ENCODE data around the gene MAPK7. TPM values are rescaled to one million over a fixed set of nuclear protein-coding genes. Genes with fewer than 3 reads are reported as not detected.

Gene MAPK7
- total and polyA plus RNA-seq, 2 of the 8 experiments (the other 6 are each of a cell fraction or from before 2014, with no cell fraction given): 15.2 to 28.1 TPM

- H3K23ac ChIP-seq (ENCODE audit: insufficient read length): no peak overlapping the region
- H3K79me1 ChIP-seq (ENCODE audit: low read depth, low read length): no peaks in the 10 kb centered on the region
- H3K4me2 ChIP-seq (ENCODE audit: insufficient read depth in 1 of 2, low read depth in 2 of 2, low read length in 2 of 2): no peak overlapping the region
- H3K14ac ChIP-seq (ENCODE audit: insufficient read length): no peak overlapping the region
- no peak overlapping the region for H2BK5ac ChIP-seq (ENCODE audit: low read depth, low read length)
- FAIRE-seq: no peak
- H3K27me3 ChIP-seq (replicated peaks in 1 of 4; ENCODE audit: control insufficient read depth in 3 of 4, extremely low read depth in 1 of 4, insufficient read depth in 3 of 4, low read length in 3 of 4): no peaks in the 10 kb centered on the region; a peak in 1 of 7 replicates
- H4K91ac ChIP-seq (replicated peaks; ENCODE audit: insufficient read length, low read length): no peak overlapping the region
- CTCF ChIA-PET (ENCODE audit: partially characterized antibody): interaction anchor here (0.6 to 6.7 kb wide), 16 partner anchors 8 to 400 kb away, joined by 3 to 66 read pairs (median 6); partner anchors contain the start of gene MAPK7
- no peak overlapping the region for H2BK15ac ChIP-seq (ENCODE audit: low read length)
- H2BK12ac ChIP-seq (ENCODE audit: low read depth, low read length): no peak overlapping the region
- no peak overlapping the region for H2AFZ ChIP-seq (ENCODE audit: low read length)
- no peak overlapping the region for H4K5ac ChIP-seq (ENCODE audit: insufficient read length, low read depth, low read length)
- H2AK5ac ChIP-seq (ENCODE audit: low read depth, low read length): no peak overlapping the region
- H3K18ac ChIP-seq (ENCODE audit: extremely low read depth, low read length): no peak overlapping the region
- no peak overlapping the region for H2BK120ac ChIP-seq (replicated peaks; ENCODE audit: low read depth, low read length)
- H3K4me3 ChIP-seq (ENCODE audit: extremely low read depth in 1 of 4, insufficient read depth in 2 of 4, low read depth in 3 of 4, low read length in 4 of 4): no peak overlapping the region
- DNase-seq (ENCODE audit: low read depth in 1 of 2, low spot score in 2 of 2): no peak
- H3K4ac ChIP-seq (replicated peaks; ENCODE audit: insufficient read length, low read depth, low read length): no peak overlapping the region
- no peak overlapping the region for H3K27ac ChIP-seq (ENCODE audit: low read depth, low read length)
- no peak overlapping the region for H4K8ac ChIP-seq (ENCODE audit: extremely low read depth, insufficient read depth, low read length)
- H3K23me2 ChIP-seq (ENCODE audit: low read depth, low read length): peaks cover 6% of the 10 kb centered on the region; the same call in 1 of the 2 replicates
- no peaks in the 10 kb centered on the region for H3K79me2 ChIP-seq (ENCODE audit: control insufficient read depth in 1 of 2, insufficient read depth in 2 of 2, low read length in 2 of 2)
- H3K56ac ChIP-seq (replicated peaks; ENCODE audit: insufficient read length, low read depth, low read length): no peak overlapping the region
- no peak overlapping the region for H2BK20ac ChIP-seq (ENCODE audit: low read length)
- no peaks in the 10 kb centered on the region for H4K20me1 ChIP-seq (replicated peaks in 1 of 2; ENCODE audit: control insufficient read depth in 1 of 2, insufficient read depth in 2 of 2, low read length in 2 of 2)
- 82% methylated on average over 9 of the region's 9 CpGs; no CpG with 5 or more reads in 1 of the 2 experiments for WGBS, 2 experiments (ENCODE audit: extremely low coverage in 1 of 2, insufficient coverage in 1 of 2, insufficient read length in 1 of 2, insufficient replicate concordance in 2 of 2, low coverage in 1 of 2, low lambda C conversion rate in 2 of 2, missing lambda C conversion rate in 1 of 2)
- no peak overlapping the region for H3K9ac ChIP-seq (replicated peaks in 1 of 4; ENCODE audit: extremely low read depth in 1 of 4, low read depth in 3 of 4, low read length in 3 of 4)
- POLR2A ChIA-PET (ENCODE audit: partially characterized antibody): interaction anchor here (0.7 to 6.2 kb wide), 6 partner anchors 10 to 101 kb away, joined by 3 to 32 read pairs (median 4); partner anchors contain the start of genes MAPK7 and MFAP4
- H3K9me3 ChIP-seq (ENCODE audit: insufficient read depth in 2 of 2, low read depth in 1 of 2, low read length in 1 of 2): no peaks in the 10 kb centered on the region
- peaks cover 0 to 9% (median 3%) of the 10 kb centered on the region in 4 experiments; a peak in 4 of 7 replicates for H3K4me1 ChIP-seq (replicated peaks in 1 of 4; ENCODE audit: control insufficient read depth in 3 of 4, insufficient read depth in 4 of 4, low read length in 3 of 4)
- no peaks in the 10 kb centered on the region for H3K36me3 ChIP-seq (ENCODE audit: control insufficient read depth in 2 of 4, insufficient read depth in 4 of 4, low read length in 3 of 4)
- TF ChIP-seq SP1 (IDR thresholded peaks at IDR 0.05; ENCODE audit: low read depth, low read length): no peak
- no peak for TF ChIP-seq NRF1 (IDR thresholded peaks at IDR 0.05; ENCODE audit: low read depth, low read length)
- TF ChIP-seq ATF2 (IDR thresholded peaks at IDR 0.05; ENCODE audit: low read length): no peak
- no peak for TF ChIP-seq RAD21 (IDR thresholded peaks at IDR 0.05 in 1 of 2, conservative IDR thresholded peaks at IDR 0.05 in 1 of 2; ENCODE audit: low read depth in 2 of 2, low read length in 2 of 2)
- no peak for TF ChIP-seq SAP30 (IDR thresholded peaks at IDR 0.05; ENCODE audit: insufficient read depth, insufficient replicate concordance, low read length)
- no peak for TF ChIP-seq JUND (IDR thresholded peaks at IDR 0.05; ENCODE audit: low read length)
- TF ChIP-seq TAF1 (IDR thresholded peaks at IDR 0.05; ENCODE audit: low read depth, low read length): no peak
- TF ChIP-seq USF2 (IDR thresholded peaks at IDR 0.05; ENCODE audit: low read length): no peak
- no peak for TF ChIP-seq SP4 (IDR thresholded peaks at IDR 0.05; ENCODE audit: low read length)
These were observed 12.3 kb upstream of the MAPK7 start for GRCh38 chr17:19365833-19366636.

All from H1 (cell line).